ENCODE data around the gene TTC16.

DNA sequence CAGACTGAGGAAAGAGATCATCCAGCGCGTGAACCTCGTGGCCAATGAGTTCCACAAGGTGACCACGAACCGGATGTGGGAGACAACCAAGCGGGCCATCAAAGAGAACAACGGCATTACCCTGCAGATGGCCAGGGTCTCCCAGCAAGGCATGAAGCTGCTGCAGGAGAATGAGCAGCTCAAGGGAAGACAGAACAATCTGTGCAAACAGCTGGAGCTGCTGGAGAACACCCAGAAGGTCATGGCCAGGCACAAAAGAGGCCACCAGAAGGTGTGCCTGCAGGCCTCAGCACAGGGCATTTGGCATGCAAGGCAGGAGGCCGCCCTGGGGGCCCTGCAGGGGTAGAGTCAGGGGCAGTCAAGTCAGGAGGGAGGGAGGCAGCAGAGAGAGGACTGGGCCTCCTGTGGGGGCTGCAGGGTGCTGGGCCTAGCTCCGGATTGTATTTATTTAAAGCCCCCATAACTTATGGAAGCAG is 4.6 kb upstream of the TTC16 start:
- TF ChIP-seq, protein P1, sequence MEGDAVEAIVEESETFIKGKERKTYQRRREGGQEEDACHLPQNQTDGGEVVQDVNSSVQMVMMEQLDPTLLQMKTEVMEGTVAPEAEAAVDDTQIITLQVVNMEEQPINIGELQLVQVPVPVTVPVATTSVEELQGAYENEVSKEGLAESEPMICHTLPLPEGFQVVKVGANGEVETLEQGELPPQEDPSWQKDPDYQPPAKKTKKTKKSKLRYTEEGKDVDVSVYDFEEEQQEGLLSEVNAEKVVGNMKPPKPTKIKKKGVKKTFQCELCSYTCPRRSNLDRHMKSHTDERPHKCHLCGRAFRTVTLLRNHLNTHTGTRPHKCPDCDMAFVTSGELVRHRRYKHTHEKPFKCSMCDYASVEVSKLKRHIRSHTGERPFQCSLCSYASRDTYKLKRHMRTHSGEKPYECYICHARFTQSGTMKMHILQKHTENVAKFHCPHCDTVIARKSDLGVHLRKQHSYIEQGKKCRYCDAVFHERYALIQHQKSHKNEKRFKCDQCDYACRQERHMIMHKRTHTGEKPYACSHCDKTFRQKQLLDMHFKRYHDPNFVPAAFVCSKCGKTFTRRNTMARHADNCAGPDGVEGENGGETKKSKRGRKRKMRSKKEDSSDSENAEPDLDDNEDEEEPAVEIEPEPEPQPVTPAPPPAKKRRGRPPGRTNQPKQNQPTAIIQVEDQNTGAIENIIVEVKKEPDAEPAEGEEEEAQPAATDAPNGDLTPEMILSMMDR (IDR thresholded peaks at IDR 0.05) = no peak
- TF ChIP-seq EP300 (IDR thresholded peaks at IDR 0.05) (no peak), POLR2A (IDR thresholded peaks at IDR 0.05; ENCODE audit: low read depth) (no peak), POLR2AphosphoS5 (IDR thresholded peaks at IDR 0.05) (no peak)
